GM23338 (cell line): ENCODE results near the gene MAIP1. TPM values are rescaled to one million over a fixed set of nuclear protein-coding genes. Genes with fewer than 3 reads are reported as not detected.

Experiments used
- ATAC-seq: fragments of 200-7000 bp; cut with Tn5 transposase; 3 replicates; pipeline ENCODE4 v1.9.1; 2020
- DNase-seq: peaks from one replicate; pipeline ENCODE4 v3.0.0-alpha.2; 2015; ENCODE audit warnings: low spot score
- H2AFZ ChIP-seq: fragments of 200-600 bp; sonication (generic); 2 replicates; pipeline ENCODE4 v1.8.0; 2016; ENCODE audit warnings: antibody characterized with exemption, mild to moderate bottlenecking, moderate library complexity
- H3F3A ChIP-seq: fragments of 200-600 bp; sonication (generic); replicated peaks from 2 replicates; pipeline ENCODE4 v1.8.0; 2017; ENCODE audit warnings: antibody characterized with exemption, mixed run types, low read depth
- H3K27ac ChIP-seq: fragments of 200-600 bp; sonication (generic); 2 replicates; pipeline ENCODE4 v1.6.1; 2016; ENCODE audit warnings: low read depth
- H3K27me3 ChIP-seq: fragments of 200-600 bp; sonication (generic); 2 replicates; pipeline ENCODE4 v1.8.0; 2016; ENCODE audit warnings: mild to moderate bottlenecking, mixed run types, moderate library complexity; ENCODE audit not compliant: insufficient read depth
- H3K36me3 ChIP-seq: fragments of 200-600 bp; sonication (generic); 2 replicates; pipeline ENCODE4 v1.8.0; 2016; ENCODE audit warnings: mild to moderate bottlenecking; ENCODE audit not compliant: insufficient read depth
- H3K4me1 ChIP-seq: fragments of 200-600 bp; sonication (generic); 2 replicates; pipeline ENCODE4 v1.8.0; 2016; ENCODE audit warnings: mild to moderate bottlenecking, moderate library complexity; ENCODE audit not compliant: insufficient read depth
- H3K4me2 ChIP-seq: fragments of 200-600 bp; sonication (generic); 2 replicates; pipeline ENCODE4 v1.7.1; 2017; ENCODE audit warnings: mixed run types
- H3K4me3 ChIP-seq: fragments of 200-600 bp; sonication (generic); 2 replicates; pipeline ENCODE4 v1.6.1; 2016; ENCODE audit warnings: mixed run types
- H3K79me2 ChIP-seq: fragments of 200-600 bp; sonication (generic); replicated peaks from 2 replicates; pipeline ENCODE4 v1.8.0; 2017; ENCODE audit warnings: mild to moderate bottlenecking; ENCODE audit not compliant: insufficient read depth
- H3K9me2 ChIP-seq: fragments of 200-600 bp; sonication (generic); 2 replicates; pipeline ENCODE4 v1.8.0; 2017; ENCODE audit not compliant: insufficient read depth
- H4K20me1 ChIP-seq: fragments of 200-600 bp; sonication (generic); replicated peaks from 2 replicates; pipeline ENCODE4 v1.8.0; 2017; ENCODE audit warnings: mild to moderate bottlenecking; ENCODE audit not compliant: insufficient read depth
- H3K27ac Mint-ChIP-seq: 2 replicates; pipeline ENCODE4 v1.8.0; 2020; ENCODE audit warnings: inconsistent platforms, mild to moderate bottlenecking, moderate library complexity, mixed read lengths
- H3K27me3 Mint-ChIP-seq: 3 replicates; pipeline ENCODE4 v1.8.0; 2022; ENCODE audit warnings: low read depth, mild to moderate bottlenecking, moderate library complexity, mixed read lengths, inconsistent platforms; ENCODE audit not compliant: insufficient read depth, poor library complexity
- H3K36me3 Mint-ChIP-seq: 3 replicates; pipeline ENCODE4 v1.8.0; 2021; ENCODE audit warnings: low read depth, mild to moderate bottlenecking, inconsistent platforms, moderate library complexity, mixed read lengths
- H3K4me1 Mint-ChIP-seq: 3 replicates; pipeline ENCODE4 v1.8.0; 2020; ENCODE audit warnings: mild to moderate bottlenecking, inconsistent platforms, mixed read lengths
- H3K4me3 Mint-ChIP-seq: 3 replicates; pipeline ENCODE4 v1.8.0; 2021; ENCODE audit warnings: moderate library complexity, mild to moderate bottlenecking, inconsistent platforms, mixed read lengths
- H3K9me3 Mint-ChIP-seq: 3 replicates; pipeline ENCODE4 v1.8.0; 2020; ENCODE audit warnings: moderate library complexity, mild to moderate bottlenecking, inconsistent platforms, mixed read lengths
- CREB1 ChIP-seq: fragments of 250-450 bp; sonication (Bioruptor Pico); IDR thresholded peaks from 2 replicates; pipeline ENCODE4 v1.5.0; 2020; ENCODE audit warnings: low read depth, mild to moderate bottlenecking, moderate library complexity
- CTCF ChIP-seq, 2 experiments: fragments of 200-600 bp in 1 of 2; sonication (generic) in 1 of 2; conservative IDR thresholded peaks; 2 replicates each; pipeline versions ENCODE4 v1.5.1 to v1.6.1; 2016 to 2017; ENCODE audit warnings: antibody characterized with exemption in 2 of 2, low read depth in 2 of 2, mild to moderate bottlenecking in 2 of 2, moderate library complexity in 1 of 2
- ETS1 ChIP-seq: IDR thresholded peaks from 2 replicates; pipeline ENCODE4 v1.6.1; 2016; ENCODE audit warnings: antibody characterized with exemption
- EZH2 ChIP-seq: fragments of 200-600 bp; sonication (generic); IDR thresholded peaks from one replicate; pipeline ENCODE4 v1.8.0; 2017; ENCODE audit warnings: antibody characterized with exemption, mild to moderate bottlenecking, low read depth; ENCODE audit not compliant: unreplicated experiment
- EZH2phosphoT487 ChIP-seq: fragments of 200-600 bp; sonication (generic); IDR thresholded peaks from one replicate; pipeline ENCODE4 v1.8.1; 2018; ENCODE audit warnings: antibody characterized with exemption; ENCODE audit not compliant: unreplicated experiment
- JUNB ChIP-seq: IDR thresholded peaks from one replicate; pipeline ENCODE4 v1.6.1; 2016; ENCODE audit warnings: antibody characterized with exemption; ENCODE audit not compliant: unreplicated experiment
- POLR2AphosphoS5 ChIP-seq: IDR thresholded peaks from 2 replicates; pipeline ENCODE4 v1.6.1; 2016; ENCODE audit warnings: antibody characterized with exemption, low read depth
- REST ChIP-seq: IDR thresholded peaks from one replicate; pipeline ENCODE4 v1.6.1; 2018; ENCODE audit warnings: antibody characterized with exemption; ENCODE audit not compliant: unreplicated experiment
- STAT1 ChIP-seq: IDR thresholded peaks from one replicate; pipeline ENCODE4 v1.6.1; 2016; ENCODE audit warnings: antibody characterized with exemption; ENCODE audit not compliant: unreplicated experiment
- ZNF114 ChIP-seq: fragments of 250-450 bp; sonication (Bioruptor Pico); IDR thresholded peaks from 2 replicates; pipeline ENCODE4 v1.5.0; 2020; ENCODE audit warnings: mild to moderate bottlenecking, moderate library complexity
- ZNF331 ChIP-seq: fragments of 250-450 bp; sonication (Bioruptor Pico); IDR thresholded peaks from 2 replicates; pipeline ENCODE4 v1.5.0; 2020; ENCODE audit warnings: low read depth, mild to moderate bottlenecking, moderate library complexity
- ZNF462 ChIP-seq: fragments of 250-450 bp; sonication (Bioruptor Pico); IDR thresholded peaks from 2 replicates; pipeline ENCODE4 v1.5.0; 2020; ENCODE audit warnings: mild to moderate bottlenecking, moderate library complexity
- polyA plus RNA-seq: library from polyadenylated mRNA; unstranded; fragments of >200 nt; fragmentation: Nextera tagmentation; extraction: Ambion mirVana; gene quantifications from 2 replicates; pipeline ENCODE4 v1.2.1, GENCODE V29; 2016
- total RNA-seq: library from RNA; depleted of rRNA; stranded (reverse); fragments of >200 nt; shearing (Covaris generic); gene quantifications from 2 replicates; pipeline ENCODE4 v1.2.3, GENCODE V29; 2014

Gene MAIP1
- total and polyA plus RNA-seq, 2 experiments from 2014 or later = 36.0 to 41.9 TPM

GRCh38 chr2:199911052-199911876 is 44.1 kb upstream of the MAIP1 start, which contains the start of gene C2orf69:
TSS of gene C2orf69 (plus strand) at chr2:199911293. CDS start at chr2:199911439, 146 bp downstream.
- Mint-ChIP-seq H3K4me1 (peaks cover 19% of the 10 kb centered on the region), H3K4me3 (peak within 1 kb of the TSS; percentile 98), H3K27me3 (peaks cover 5% of the 10 kb centered on the region), H3K27ac (peak within 1 kb of the TSS; percentile 97), H3K9me3 (peaks cover 8% of the 10 kb centered on the region), H3K36me3 (peaks cover 33% of the 10 kb centered on the region)
- Histone ChIP-seq H3K4me3 (peak within 1 kb of the TSS; percentile 99), H4K20me1 (0 out of 2 replicates have a peak, but pooled peaks cover 12% of the 10 kb centered on the region), H3K9me2 (no peaks in the 10 kb centered on the region), H3K27me3 (no peaks in the 10 kb centered on the region), H3K27ac (peak within 1 kb of the TSS; percentile 94), H3K4me1 (peaks cover 14% of the 10 kb centered on the region), H2AFZ (peak within 1 kb of the TSS; percentile 80), H3K4me2 (peak within 1 kb of the TSS; percentile 89), H3K79me2 (peaks cover 47% of the 10 kb centered on the region), H3K36me3 (peaks cover 22% of the 10 kb centered on the region), H3F3A (no peaks in the 10 kb centered on the region)
- no peak for TF ChIP-seq ZNF114 (CRISPR knock-in tag)
- TF ChIP-seq REST = no peak
- peak; percentile 77 for TF ChIP-seq POLR2AphosphoS5
- no peak for TF ChIP-seq STAT1
- no peak for TF ChIP-seq ZNF331 (CRISPR knock-in tag)
- no peak for TF ChIP-seq ETS1
- no peak for TF ChIP-seq CTCF (conservative IDR thresholded peaks at IDR 0.05; ENCODE audit: low read depth in 2 of 2)
- TF ChIP-seq CREB1 = peak; percentile 96
- no peak for TF ChIP-seq EZH2phosphoT487
- TF ChIP-seq EZH2 = no peak
- no peak for TF ChIP-seq JUNB
- no peak for TF ChIP-seq ZNF462 (CRISPR knock-in tag)
- ATAC-seq = peak; percentile 93
- DNase-seq = peak; percentile 99
